OCI-LY7 (cell line): Measurements from ENCODE around the gene CA5B. TPM values are rescaled to one million over a fixed set of nuclear protein-coding genes. Genes with fewer than 3 reads are reported as not detected.

Source experiments
- BruUV-seq: library from RNA; stranded (reverse); fragments of 400-500 nt; replicated peaks from 2 replicates; lab custom pipeline; 2021; lab: Mats Ljungman, UMichigan
- CTCF ChIA-PET: fragments of 300-600 bp; sonication (Branson Sonifier 250); formaldehyde crosslinking; loops from one replicate; lab custom pipeline; 2022; ENCODE audit warnings: antibody characterized with exemption; ENCODE audit not compliant: unreplicated experiment; lab: Charles Lee
- POLR2A ChIA-PET: fragments of 300-600 bp; sonication (Branson Sonifier 250); formaldehyde crosslinking; loops from one replicate; lab custom pipeline; 2022; ENCODE audit warnings: antibody characterized with exemption; lab: Charles Lee
- DNase-seq: peaks from one replicate; pipeline ENCODE4 v3.0.0-alpha.2; 2015; ENCODE audit warnings: low spot score
- H2AFZ ChIP-seq: fragments of 200-600 bp; sonication (generic), shearing (Covaris generic); 2 replicates; pipeline ENCODE4 v1.6.1; 2014; ENCODE audit warnings: mild to moderate bottlenecking, antibody characterized with exemption, low read length, moderate library complexity
- H3K27ac ChIP-seq: fragments of 200-600 bp; sonication (generic); 2 replicates; pipeline ENCODE4 v1.5.1; 2014; ENCODE audit warnings: mixed run types, low read depth, mild to moderate bottlenecking, moderate library complexity, low read length, inconsistent platforms; ENCODE audit not compliant: poor library complexity, severe bottlenecking
- H3K36me3 ChIP-seq: fragments of 200-600 bp; sonication (generic); 2 replicates; pipeline ENCODE4 v1.6.1; 2014; ENCODE audit warnings: mild to moderate bottlenecking, antibody characterized with exemption, low read length, moderate library complexity, mixed read lengths; ENCODE audit not compliant: insufficient read depth
- H3K4me1 ChIP-seq: fragments of 200-600 bp; sonication (generic); 2 replicates; pipeline ENCODE4 v1.5.1; 2014; ENCODE audit warnings: mild to moderate bottlenecking, low read length; ENCODE audit not compliant: insufficient read depth, poor library complexity, severe bottlenecking
- H3K4me2 ChIP-seq: fragments of 200-600 bp; sonication (generic); 2 replicates; pipeline ENCODE4 v1.6.1; 2014; ENCODE audit warnings: mild to moderate bottlenecking, low read length
- H3K4me3 ChIP-seq: fragments of 200-600 bp; sonication (generic); 2 replicates; pipeline ENCODE4 v1.5.1; 2014; ENCODE audit warnings: mild to moderate bottlenecking, low read depth, low read length; ENCODE audit not compliant: poor library complexity, severe bottlenecking
- H3K79me2 ChIP-seq: fragments of 200-600 bp; sonication (generic); 2 replicates; pipeline ENCODE4 v1.6.1; 2016; ENCODE audit warnings: low read depth, mild to moderate bottlenecking, low read length, moderate library complexity, mixed read lengths; ENCODE audit not compliant: insufficient read depth
- H3K9me2 ChIP-seq: fragments of 200-600 bp; sonication (generic); 2 replicates; pipeline ENCODE4 v1.6.1; 2016; ENCODE audit warnings: mild to moderate bottlenecking, low read length, mixed read lengths; ENCODE audit not compliant: insufficient read depth
- H3K9me3 ChIP-seq: fragments of 200-600 bp; sonication (generic); 2 replicates; pipeline ENCODE4 v1.6.1; 2014; ENCODE audit warnings: mild to moderate bottlenecking, mixed run types, low read length, mixed read lengths
- H4K20me1 ChIP-seq: fragments of 200-600 bp; sonication (generic); 2 replicates; pipeline ENCODE4 v1.6.1; 2014; ENCODE audit warnings: mild to moderate bottlenecking, antibody characterized with exemption, low read length, moderate library complexity, mixed read lengths; ENCODE audit not compliant: insufficient read depth
- CTCF ChIP-seq: fragments of 200-600 bp; sonication (generic); conservative IDR thresholded peaks from 2 replicates; pipeline ENCODE4 v1.5.1; 2014; ENCODE audit warnings: mild to moderate bottlenecking, antibody characterized with exemption, low read length, moderate library complexity, mixed read lengths
- EZH2phosphoT487 ChIP-seq: fragments of 200-600 bp; sonication (generic); IDR thresholded peaks from 2 replicates; pipeline ENCODE4 v1.6.1; 2018; ENCODE audit warnings: low read depth, borderline replicate concordance, mild to moderate bottlenecking, mixed run types, antibody characterized with exemption, low read length, moderate library complexity, mixed read lengths
- intact Hi-C: fragments of 100-400 bp; cut with micrococcal nuclease; formaldehyde crosslinking; loops from one replicate; pipeline ENCODE4 v1.10.0; 2022; ENCODE audit not compliant: unreplicated experiment
- total RNA-seq, 2 experiments: library from RNA; depleted of rRNA in 1 of 2; stranded (reverse); fragments of >200 nt in 1 of 2; shearing (Covaris generic) in 1 of 2; gene quantifications; 2 replicates each; pipeline ENCODE4 v1.2.3, GENCODE V29; 2014 to 2022

The CA5B gene
- total RNA-seq, 2 experiments from 2014 or later = 3.1 to 6.2 TPM

GRCh38 chrX:15737190-15737958, 696 bp upstream of the CA5B start:
- DNase-seq = peak; percentile 2
- Histone ChIP-seq H3K4me1 (peaks cover 12% of the 10 kb centered on the region), H3K4me3 (peak overlapping the region; percentile 68), H3K36me3 (no peaks in the 10 kb centered on the region), H3K9me3 (no peaks in the 10 kb centered on the region), H3K9me2 (no peaks in the 10 kb centered on the region), H2AFZ (peak overlapping the region; percentile 76; the same call in 1 of the 2 replicates), H3K4me2 (peak overlapping the region; percentile 76), H4K20me1 (no peaks in the 10 kb centered on the region), H3K79me2 (no peaks in the 10 kb centered on the region), H3K27ac (no peak overlapping the region)
- intact Hi-C loops = no loop called here
- ChIA-PET POLR2A (interaction anchor here (0.9 to 1.8 kb wide), 4 partner anchors 9 to 61 kb away, joined by 3 to 11 read pairs (median 3); partner anchors contain the start of gene ZRSR2), CTCF (interaction anchor here (1.2 kb wide), 1 partner anchor 13 kb away, joined by 4 read pairs; no protein-coding TSS in a partner anchor)
- BruUV-seq = no TSS peak
- TF ChIP-seq CTCF (no peak), EZH2phosphoT487 (no peak)

- no peak for DNase-seq
- Histone ChIP-seq H3K4me3 (no peak overlapping the region), H3K9me2 (no peaks in the 10 kb centered on the region), H3K79me2 (no peaks in the 10 kb centered on the region), H3K4me1 (peaks cover 12% of the 10 kb centered on the region), H3K27ac (no peak overlapping the region), H3K9me3 (no peaks in the 10 kb centered on the region), H3K36me3 (no peaks in the 10 kb centered on the region), H2AFZ (no peak overlapping the region), H3K4me2 (no peak overlapping the region), H4K20me1 (no peaks in the 10 kb centered on the region)
- ChIA-PET POLR2A (interaction anchor here (1.4 to 1.5 kb wide), 2 partner anchors 10 to 13 kb away, joined by 3 to 6 read pairs; no protein-coding TSS in a partner anchor), CTCF (no interaction called here)
- BruUV-seq = no TSS peak
- TF ChIP-seq EZH2phosphoT487 (no peak), CTCF (no peak)
- intact Hi-C loops = no loop called here
These were observed 1.8 kb downstream of the CA5B start for GRCh38 chrX:15739886-15740285.
